GM19035 (cell line): ENCODE results near the gene GIPR.
"Not testable (repeated sequence)": the region's sequence is repeated elsewhere in the genome, so short reads cannot be mapped to it uniquely, and the experiment has no call there.

ENCODE experiments used
- ATAC-seq: cut with Tn5 transposase; IDR thresholded peaks from one replicate; pipeline ENCODE4 v1.9.1; 2021; ENCODE audit not compliant: unreplicated experiment

The GIPR gene, protein sequence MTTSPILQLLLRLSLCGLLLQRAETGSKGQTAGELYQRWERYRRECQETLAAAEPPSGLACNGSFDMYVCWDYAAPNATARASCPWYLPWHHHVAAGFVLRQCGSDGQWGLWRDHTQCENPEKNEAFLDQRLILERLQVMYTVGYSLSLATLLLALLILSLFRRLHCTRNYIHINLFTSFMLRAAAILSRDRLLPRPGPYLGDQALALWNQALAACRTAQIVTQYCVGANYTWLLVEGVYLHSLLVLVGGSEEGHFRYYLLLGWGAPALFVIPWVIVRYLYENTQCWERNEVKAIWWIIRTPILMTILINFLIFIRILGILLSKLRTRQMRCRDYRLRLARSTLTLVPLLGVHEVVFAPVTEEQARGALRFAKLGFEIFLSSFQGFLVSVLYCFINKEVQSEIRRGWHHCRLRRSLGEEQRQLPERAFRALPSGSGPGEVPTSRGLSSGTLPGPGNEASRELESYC

DNA sequence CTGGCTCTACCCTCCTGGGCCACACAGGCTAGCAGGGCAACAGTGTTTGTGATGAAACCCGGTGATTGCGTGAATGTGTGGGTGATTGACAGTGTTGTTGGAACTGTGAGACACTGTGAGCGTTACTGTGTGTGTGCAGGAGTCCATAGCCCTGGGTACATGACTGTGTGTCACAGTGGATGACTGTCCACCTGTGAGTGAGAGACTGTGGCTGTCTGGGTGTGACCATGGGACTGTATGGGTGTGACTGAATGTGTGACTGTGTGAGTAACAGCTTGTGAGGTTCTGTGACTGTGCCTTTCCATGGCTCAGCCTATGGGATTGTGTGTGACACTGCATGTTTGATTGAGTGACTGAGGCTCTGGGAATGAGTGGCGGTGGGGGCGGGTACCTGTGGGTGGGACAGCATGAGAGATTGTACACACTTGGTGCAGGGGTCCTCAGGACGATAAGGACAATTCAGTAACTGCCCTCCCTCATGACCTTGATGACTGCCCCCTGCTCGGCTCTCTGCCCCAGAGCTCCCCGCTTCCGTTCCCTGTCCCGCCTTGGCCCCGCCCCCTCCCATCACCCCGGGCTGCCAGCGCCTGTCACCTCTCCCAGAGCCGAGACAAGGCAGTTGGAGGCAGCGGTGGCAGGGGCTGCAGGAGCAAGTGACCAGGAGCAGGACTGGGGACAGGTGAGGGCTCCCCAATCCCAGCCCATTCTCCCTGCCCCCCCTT is at the start of gene GIPR:
GIPR (plus strand) TSS at position 602 of the 722 bp plus-strand sequence. CDS start 1,300 bp downstream, outside the sequence.
- no peak for ATAC-seq

DNA sequence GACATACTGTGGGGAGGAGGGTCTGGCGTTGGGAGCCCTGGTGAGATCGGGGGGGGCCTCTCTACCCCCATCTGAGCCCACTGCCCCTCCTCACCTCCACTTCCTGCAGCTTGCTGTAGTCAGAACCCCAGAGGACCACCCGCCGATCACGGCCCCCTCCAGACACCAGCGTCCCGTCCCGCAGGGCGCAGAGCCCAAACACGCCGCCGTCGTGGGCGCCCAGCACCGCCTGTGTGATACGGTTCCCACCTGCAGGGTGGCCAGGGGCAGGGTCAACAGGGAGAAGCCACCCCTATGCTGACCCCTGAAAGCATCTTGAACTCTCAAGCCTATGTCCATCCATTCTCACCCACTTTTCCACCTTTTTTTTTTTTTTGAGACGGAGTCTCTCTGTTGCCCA is 46.6 kb upstream of the GIPR start:
- ATAC-seq: no peak

DNA sequence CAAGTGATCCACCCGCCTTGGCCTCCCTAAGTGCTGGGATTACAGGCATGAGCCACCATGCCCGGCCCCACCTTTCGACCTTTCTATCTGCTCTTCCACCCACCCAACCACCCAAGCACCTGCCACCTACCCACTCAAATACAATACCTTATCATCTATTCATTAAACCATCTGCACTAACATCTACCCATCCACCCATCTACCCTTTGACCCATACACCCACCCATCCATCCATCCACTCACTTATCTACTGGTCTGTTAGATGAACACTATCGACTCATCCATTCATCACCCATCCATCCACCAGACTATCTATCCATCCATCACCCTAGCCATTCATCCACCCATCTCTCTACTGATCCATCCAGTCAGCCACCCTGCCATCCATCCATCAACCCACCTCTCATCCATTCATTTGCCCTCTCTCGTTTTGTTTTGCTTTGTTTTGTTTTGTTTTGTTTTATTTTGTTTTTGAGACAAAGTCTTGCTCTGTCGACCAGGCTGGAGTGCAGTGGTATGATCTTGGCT is 46.0 kb upstream of the GIPR start:
- no peak for ATAC-seq

DNA sequence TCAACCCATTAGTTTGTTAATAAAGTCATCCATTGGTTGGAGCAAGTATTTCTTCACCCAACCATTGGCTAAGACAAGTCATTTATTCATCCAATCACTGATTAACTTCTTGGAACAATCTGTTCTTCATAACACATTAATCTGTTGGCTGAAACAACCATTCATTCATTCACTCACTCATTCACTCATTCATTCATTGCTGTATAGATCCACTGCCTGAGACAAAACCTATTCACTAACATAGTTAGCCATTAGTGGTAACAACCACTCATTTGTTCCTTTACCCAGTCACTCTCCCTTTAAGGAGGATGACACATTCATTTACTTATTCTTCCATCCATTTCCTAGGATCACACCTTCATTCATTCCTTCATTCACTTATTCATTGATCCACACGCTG is 44.0 kb upstream of the GIPR start:
- ATAC-seq: no peak

DNA sequence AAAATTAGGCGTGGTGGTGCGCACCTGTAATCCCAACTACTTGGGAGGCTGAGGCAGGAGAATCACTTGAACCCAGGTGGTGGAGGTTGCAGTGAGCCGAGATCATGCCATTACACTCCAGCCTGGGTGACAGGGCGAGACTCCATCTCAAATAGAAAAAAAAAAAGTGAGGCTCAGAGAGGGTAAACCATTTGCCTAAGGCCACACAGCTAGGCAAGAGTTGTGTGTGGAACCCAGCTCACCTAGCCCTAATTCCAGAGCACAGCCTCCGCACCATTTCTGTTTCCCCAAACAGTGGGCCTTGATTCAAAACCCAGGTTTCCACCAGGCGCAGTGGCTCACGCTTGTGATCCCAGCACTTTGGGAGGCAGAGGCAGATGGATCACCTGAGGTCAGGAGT is 39.8 kb upstream of the GIPR start:
- not testable (repeated sequence) for ATAC-seq

DNA sequence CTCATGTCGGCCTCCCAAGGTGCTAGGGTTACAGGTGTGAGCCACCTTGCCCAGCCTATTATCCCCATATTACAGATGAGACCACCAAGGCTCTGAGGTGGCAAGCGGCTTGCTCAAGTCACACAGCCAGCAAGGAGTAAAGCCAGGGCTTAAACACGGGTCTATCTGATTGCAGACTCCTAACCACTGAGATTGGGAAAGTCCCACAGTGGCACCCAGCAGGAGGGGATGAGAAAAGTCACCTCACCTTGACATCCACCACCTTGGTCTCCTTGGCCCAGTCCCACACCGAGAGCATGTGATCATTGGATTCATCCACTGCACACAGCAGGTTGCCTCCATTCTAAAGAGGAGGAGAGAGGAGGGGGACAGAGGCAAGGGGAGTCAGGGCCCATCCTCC is 38.3 kb upstream of the GIPR start:
- no peak for ATAC-seq

DNA sequence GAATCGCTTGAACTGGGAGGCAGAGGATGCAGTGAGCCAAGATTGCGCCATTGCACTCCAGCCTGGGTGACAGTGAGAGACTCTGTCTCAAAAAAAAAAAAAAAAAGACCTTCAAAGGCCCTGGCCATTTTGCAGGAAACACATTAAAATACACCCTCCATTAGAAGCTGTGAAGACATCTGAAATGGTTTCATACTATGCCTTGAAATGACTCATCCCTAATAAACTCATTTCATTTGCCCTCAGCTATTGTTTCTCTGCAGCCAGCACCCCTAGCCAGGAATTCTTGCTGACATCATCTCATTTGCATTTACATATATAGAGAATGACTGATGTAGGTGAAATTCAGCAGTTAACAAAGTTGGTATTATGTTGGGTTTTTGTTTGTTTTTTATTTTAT is 37.6 kb upstream of the GIPR start:
- no peak for ATAC-seq

DNA sequence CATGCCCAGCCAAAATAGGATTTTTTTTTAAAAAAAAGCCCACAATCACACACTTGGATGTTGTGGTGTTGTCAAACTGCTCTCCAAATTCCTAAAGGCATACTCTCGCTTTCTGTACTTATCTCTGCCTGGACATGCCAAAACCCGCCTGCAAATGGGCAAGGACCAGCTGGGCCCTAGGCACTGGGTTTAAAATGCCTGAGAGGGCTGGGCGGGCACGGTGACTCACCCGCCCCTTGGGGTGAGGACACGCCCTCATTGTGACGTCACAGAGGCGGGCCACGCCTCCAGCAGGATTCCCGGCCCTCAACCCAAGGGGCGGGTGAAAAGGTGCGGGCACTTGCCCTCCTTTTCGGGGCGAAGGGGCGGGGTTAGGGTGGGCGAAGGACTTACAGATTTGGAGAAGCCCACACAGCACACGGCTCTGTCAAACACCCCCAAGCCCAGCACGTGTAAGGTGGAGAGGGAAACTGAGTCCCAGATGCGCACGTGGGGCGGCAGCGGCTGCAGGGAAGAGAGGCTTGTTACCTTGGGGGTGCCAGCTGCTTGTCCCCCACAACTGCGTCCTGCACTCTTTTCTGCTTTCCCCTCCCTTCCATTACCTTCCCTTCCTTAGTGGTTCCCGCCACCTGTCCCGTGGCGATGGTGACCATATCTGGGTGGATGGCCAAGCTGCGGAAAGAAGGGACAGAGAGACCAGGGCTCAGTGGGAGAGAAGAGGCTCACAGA is 35.4 kb upstream of the GIPR start:
- ATAC-seq: no peak

DNA sequence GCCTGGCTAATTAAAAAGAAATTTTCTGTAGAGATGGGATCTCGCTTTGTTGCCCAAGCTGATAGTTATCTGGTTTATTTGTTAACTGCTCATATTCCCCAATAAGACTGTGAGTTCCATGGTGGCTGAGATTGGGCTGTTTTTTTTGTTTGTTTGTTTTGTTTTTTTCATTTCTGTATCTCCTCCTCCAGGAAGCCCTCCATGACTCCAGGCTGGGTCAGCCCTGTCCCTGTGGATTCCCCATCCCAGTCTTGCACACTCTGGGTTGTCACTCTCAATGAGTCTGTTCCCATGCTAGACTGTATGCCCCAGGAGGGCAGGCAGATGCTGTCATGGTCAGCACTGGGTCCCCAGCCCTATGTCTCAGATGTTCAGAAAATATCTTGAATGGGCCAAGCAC is 31.7 kb upstream of the GIPR start:
- ATAC-seq: no peak

DNA sequence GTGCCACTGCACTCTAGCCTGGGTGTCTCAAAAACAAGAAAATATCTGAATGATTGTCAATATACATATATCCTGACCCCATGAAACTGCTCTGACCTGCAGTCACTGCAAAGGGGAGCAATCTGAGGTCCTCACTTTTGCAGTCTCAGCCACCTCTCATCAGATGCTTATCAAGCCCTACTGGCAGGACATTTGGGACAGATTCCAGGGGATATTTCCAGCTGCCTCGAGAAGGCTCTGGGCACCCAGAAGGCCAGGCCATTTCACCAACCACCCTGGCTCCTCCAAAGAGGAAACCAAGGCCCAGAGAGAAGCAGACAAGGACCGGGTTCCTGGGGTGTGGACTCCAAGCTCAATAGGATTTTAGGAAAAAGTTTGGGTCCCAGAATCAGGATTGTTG is 31.1 kb upstream of the GIPR start:
- no peak for ATAC-seq

DNA sequence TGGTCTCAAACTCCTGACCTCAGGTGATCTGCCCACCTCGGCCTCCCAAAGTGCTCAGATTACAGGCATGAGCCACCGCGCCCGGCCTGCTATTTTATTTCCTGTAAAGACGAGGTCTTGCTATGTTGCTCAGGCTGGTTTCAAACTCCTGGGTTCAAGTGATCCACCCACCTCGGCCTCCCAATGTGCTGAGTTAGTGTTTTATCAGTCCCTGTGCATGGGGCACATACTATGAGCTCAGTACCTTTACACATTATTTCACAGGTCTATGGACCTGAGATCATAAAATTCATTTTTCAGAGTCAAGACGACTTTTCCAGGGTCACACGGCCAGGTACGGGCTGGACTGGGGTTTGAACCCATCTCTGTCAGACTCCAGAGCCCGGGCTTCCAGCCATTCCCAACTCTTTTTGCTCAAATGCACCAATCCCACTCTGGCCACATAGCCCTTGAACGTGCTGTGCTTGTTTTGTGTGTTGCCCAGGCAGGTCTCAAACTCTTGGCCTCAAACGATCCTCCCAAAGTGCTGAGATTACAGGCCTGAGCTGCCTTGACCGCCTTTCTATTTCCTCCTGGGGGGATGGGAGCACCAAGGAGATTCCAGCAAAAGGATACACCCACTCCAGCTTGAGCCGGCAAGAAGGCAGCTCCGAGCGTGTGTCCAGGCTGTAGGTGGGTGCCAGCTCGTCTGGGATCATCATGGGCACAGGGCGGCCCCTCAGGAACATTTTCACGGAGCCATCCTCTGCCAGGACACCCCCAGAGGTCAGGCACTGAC is 29.9 kb upstream of the GIPR start:
- ATAC-seq: no peak

DNA sequence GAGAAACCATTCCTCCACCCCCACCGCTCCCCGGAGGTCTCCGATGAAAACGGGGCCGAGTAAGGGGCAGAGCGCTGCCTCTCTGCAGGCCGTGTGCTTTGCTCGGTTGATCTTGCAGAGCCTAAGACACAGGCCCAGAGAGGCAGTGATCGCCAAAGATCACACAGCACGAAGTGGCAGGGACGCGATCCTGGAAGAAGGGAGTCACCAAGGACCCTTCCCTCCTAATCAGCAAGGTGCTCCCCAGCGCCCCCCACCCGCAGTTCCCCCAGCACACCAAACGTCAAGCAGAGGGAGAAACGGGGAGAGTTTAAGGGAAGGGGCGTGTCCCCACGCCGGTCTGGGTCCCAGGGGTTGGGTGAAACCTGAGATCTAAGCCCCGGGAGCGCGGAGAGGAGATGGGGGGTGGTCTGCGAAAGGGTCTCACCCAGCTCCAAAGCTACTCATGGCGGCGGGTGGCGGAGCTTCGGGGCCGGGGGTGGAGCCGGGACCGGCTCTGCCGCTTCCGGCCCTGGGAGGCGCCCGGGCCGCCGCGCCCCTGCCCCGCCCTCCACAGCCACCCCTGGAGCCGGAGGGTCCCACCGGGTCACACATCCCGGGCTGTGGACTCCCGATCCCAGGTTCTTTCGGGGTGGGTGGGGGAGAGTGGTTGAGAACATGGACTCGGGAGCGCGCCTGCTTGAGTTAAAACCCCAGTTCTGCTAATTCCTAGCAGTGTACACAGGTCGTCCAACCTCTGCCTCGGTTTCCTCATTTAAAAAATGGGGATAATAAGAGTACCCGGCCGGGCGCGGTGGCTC is 28.9 kb upstream of the GIPR start, which contains the start of gene EML2:
EML2 (minus strand) TSS at position 468 of the 800 bp plus-strand sequence; CDS start at position 447, 21 bp downstream.
- ATAC-seq: no peak

DNA sequence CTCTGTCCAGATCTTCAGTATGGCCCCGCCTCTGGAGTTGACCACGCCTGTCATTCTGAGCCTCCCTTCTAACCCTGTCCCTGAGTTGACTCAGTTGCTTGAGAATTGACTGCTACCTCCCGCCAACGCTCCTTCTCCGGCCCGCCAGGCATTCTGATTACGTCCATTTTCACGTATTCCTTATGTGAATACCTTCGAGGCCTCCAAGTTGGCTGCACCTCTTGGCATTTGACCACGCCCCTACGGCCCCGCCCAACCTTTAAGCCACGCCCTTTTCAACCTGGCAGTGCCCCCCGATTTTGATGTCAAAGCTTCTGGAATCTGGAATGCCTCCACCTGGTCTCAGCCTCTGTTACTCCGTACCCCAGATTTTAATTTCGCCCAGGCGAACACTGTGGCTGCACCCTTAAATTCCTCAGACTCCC is 27.2 kb upstream of the GIPR start:
- ATAC-seq: no peak

DNA sequence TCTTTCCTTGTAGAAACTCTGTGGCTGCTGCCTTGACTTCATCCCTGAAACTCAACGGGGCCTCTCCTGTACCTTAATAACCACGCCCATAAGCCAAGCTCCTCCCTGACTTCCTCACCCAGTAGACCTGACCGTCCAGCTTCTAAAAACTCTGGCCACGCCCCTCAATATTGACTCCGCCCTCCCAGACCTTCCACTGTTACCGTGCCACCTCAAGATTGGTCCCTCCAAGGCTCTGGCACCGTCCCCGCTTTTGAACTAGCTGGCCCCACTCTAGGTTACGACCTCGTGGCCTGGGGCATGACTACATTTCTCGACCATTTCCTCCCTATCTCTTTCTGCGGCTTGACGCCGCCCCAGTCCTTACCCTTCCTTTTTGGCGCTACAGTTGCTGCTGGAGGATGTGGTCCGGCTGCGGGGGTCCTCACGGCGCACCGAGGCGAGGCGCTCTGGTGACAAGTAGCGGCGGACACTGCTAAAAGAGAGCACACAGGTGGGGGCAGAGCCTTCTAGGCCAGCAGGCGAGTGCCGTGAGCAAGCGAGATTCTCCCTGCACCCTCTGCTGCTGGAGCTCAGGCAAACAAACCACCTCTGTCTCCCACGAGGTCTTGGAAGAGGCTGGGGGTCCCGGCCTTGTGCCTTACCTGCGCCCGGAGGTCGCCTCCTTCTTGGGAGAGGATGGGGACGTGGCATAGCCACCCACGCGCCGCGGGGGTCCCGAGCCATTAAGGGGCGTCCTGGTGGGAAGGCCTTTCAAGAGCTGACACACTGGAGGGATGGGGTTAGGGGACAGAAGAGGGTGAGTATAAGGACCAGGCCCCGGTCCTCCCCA is 26.5 kb upstream of the GIPR start:
- ATAC-seq: peak; percentile 40

DNA sequence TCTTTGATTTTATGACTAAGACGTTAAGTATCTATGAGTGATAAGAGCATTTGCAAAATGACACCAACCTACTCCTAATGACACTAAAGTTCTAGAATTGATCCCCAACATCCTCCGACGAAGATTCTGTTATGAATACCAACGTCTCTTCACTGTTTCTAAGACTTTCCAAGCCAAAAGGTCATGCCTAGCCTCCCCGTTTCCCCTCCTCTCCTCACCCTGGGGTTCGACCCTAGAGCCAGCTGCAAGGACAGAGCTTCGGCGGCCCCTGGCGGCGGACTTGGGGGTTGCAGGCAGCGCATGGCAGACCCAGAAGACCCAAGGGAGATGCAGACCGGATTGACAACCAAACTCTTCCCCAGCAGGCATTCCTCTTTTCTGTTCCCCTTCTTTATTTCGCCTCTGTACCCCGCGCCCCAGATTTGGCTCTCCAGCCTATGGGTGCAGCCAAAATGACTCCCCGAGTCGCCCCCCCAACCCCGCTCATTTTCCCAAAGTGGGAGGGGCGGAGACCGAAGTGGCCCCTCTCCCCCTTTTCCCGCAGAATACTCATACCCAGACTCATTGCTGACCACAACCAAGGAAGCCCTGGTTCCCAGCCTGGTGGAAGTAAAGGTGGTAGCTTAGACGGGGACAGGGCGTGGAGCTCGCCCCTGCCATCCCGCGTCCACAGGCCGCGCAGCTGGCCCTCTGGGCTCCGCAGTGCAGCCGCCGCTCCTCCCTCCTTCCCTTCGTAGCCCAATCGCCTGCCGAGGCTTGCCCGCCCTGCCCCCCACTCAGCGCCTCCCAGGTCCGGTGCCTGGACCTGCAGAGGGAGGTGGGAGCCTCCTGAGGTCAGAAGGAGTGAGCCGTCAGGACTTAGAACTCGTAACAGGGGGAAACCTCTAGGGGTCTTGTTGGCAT is 24.7 kb upstream of the GIPR start:
- peak; percentile 30 for ATAC-seq

DNA sequence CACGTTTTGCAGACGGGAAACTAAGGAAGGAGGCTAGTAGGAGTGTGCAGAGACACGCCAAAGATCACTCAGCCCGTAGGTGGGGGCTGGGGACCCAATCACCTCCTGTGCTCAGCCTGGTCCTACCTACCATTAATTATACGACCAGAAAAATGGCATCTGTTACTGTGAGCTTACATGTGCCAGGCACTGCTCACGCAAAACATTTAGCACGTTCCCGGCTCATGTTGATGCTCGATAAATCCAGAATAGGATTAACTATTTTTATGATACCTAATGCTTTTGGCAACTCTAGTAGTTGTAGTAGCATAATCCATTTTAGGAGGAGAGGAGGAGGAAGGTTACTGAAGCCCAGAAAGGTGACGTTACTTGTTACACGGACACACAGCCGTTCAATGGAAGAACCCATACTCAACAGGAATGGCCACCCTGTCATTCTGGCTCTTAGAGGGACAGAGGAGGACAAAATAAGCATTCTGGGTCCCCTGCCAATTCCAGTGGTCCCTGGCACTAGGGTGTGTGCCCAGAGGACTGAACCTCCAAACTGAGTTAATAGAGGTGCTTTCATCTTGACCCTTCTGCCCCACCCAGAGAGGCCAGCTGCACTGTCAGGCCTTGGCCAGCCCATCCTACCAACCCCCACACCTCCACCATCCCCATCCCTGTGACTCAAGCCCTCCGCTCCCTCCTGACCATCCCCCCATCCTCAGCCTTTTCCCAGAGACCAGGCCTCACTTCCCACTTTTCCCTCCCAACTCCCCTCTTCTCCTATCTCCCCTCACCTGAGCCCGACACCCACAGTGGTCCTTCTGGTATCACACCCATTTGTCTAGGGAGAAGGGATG is 23.9 kb upstream of the GIPR start:
- no peak for ATAC-seq
